ENCODE results near the gene MCAT.

The MCAT gene

DNA sequence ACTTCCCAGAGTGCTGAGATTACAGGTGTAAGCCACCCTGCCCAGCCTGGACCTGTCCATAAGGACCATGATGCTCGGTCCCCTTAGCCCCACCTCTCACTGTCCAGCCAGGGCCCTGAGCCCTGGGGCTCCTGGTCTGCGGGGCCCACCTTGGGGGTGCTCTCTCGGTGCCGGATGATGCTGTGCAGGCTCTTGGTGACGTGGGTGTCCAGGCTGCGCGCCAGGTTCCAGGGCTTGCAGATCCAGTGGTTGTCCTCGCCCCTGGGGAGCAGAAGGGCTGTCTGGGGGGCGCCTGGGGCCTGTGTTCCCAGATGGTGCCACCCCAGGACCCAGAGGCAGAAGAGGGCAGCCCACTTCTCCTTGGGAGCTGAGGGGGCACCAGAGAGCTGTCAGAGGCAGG, 30.4 kb upstream of the MCAT start:
- no peak for DNase-seq (ENCODE audit: low spot score)

DNA sequence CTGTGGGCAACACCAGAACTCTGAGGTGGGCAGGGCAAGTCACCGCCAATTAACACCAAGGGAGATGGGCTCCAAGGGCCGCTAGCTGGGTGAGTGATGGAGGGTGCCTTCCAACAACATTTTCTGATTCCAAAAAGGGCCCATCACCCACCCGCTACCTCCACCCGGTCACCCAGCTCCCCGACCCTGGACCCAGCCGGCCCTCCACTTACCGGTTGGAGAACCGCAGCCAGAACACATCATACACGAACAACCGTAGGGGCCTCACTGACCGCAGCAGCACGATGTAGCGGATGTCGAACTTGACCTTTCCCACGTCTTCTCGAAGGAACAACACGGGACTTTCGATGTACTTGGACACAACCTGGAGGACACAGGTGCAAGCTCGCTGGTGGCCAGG, 29.0 kb upstream of the MCAT start:
- no peak for DNase-seq (ENCODE audit: low spot score)

DNA sequence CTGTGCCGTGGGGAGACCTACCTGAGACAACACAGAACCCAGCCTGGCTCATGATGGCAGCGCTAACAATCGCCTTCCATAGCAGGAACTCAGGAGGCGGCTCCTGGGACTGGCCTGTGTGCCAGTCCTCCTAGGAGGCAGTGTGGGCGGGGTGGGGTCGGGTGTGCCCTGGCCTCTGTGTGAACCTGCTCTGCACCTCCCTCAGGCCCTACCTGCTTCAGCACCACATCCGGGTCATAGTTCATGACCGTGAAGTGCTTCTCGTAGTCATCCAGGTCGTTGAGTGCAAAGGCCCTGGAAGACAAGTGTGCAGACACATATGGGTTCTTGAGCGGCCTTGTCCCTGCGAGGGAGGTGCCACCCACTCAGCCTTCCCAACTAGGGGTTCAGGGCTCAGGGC, 28.4 kb upstream of the MCAT start:
- no peak for DNase-seq (ENCODE audit: low spot score)

DNA sequence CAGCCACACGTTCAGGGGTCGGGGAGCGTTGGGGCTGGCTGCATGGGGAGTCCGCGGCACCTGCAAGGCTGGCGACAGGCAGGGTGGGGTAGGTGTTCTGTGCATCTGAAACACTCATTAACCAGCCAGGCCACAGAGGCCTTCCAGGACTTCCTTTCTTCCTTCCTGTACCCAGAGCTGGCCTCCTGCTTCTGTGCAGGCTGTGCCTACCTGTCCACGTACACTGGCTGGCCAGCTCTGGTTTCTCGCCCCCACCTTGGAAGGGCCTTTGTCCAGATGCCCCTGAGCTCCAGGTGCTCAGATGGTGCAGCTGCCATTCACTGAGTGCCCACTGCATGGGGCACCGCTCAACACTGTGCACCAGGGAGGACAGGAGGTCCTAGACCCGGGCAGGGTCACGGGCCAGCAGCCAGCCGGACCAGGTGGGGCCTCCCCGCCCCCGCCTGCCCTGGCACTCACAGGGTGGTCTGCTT, 27.9 kb upstream of the MCAT start:
- DNase-seq (ENCODE audit: low spot score): no peak

DNA sequence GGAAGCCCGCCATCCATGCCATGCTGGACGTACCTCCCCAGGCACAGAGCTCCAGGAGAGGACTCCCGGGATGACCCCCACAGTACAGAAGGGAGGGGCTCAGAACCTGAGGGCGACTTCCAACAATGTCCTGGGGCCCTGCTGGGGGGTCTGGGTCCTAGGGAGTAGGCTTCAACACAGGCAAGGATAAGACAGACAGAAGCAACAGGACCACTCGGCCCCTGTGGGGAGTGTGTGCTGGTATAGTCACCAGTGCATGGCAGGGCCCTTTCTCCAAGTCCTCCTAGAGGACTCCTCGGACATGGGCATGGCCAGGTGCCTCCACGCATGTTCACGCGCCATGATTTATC, 26.9 kb upstream of the MCAT start:
- no peak for DNase-seq (ENCODE audit: low spot score)

DNA sequence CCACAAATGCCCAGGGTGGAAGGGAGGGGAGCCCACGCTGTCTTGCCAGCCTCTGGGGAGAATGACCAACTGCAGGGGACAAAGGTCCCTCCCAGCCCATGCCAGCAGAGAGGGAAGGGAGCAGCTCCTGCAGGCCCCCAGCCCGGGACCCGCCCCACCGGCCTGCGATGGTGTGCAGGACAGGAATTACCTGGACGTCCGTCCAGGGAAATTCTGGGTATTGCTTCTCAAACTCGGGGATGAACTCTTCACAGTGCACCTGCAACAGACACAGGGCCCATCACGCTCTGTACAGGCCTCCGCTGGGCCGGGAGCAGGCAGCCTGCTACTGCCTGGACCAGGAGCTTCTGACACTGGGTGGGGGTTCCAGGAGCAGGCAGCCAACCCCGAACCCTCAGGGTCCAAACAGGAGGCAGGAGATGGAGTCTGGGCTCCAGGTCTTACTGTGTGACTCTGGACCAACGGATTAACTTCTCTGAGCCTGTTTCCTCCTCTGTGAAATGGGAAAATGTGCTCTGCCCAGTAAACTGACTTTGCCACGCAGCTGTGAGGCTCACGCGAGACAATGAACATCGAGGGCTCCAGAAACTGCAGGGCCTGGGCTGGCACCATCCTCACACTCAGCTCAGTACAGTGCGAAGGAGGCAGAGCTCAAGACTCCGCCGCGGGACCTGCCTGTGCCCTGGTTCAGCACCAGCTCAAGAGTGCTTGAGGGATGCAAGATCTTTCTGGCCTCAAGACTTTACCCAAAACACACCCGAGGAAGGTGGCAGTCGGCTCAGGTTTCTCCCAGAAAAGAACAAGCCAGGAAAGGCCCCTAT, 26.3 kb upstream of the MCAT start:
- no peak for DNase-seq (ENCODE audit: low spot score)

DNA sequence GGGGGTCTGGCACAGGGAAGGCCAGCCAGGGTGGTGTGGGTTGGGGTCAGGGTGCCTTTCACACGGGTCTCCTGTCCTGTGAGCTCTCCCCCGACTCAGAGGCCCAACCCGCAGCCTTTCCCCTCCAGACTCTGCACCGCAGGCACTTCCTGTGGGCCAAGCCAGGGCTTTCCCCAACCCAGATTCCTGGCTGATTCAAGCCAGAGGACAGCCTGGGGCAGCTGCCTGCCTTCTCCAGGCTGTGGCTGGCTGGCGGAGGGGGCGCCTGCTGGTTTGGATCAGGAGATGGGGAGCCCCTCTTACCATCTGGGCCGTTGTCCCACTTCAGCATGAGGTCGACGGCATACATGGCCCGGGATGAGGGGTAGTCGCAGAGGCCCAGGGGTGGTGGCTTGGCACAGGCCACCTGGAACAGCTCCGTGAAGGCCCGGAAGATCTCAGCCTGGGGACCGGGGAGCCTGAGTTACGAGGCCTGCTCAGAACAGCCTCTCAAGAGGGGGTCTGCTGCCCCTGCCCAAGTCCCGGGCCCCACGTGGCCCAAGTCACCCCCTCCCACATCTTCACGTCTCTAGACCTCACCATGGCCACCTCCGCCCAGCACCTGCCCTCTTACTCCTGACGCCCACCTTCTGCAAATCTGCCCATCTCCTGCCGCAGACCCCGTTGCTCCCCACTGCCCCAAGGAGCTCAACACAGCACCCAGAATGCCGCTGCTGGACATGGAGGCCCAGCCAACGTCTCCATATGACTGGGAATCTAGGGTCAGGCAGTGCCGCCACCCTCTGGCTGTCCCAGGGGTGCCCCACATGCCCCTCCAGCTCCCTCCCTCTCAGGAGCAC, 25.5 kb upstream of the MCAT start:
- no peak for DNase-seq (ENCODE audit: low spot score)

DNA sequence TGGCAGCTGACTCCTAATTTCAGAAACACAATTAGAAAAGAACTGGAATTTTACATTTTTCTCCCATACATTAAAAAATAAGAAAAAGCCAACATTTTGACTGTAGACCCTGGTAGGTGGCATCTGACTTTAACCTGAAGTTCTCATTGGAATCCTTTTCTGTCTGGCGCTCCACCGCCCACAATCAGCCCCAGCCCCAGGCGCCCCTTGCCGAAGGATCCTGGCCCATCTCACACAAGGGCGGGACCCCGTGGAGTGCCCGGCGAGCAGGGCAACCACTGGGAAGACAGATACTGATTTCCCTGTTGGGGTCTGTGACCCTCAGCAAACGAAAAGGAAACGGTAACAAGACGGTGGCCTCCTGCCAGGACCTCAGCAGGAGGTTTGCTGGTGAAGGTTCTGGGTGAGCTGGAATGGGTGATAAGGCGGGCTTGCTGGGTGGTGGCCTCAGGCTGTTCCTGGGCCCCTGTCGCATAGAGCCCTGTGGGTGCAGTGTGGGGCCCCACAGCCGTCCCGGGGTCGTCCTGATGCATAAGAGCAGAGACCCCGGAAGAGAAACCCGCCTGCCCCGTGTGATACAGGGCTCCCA, 23.9 kb upstream of the MCAT start:
- no peak for DNase-seq (ENCODE audit: low spot score)

DNA sequence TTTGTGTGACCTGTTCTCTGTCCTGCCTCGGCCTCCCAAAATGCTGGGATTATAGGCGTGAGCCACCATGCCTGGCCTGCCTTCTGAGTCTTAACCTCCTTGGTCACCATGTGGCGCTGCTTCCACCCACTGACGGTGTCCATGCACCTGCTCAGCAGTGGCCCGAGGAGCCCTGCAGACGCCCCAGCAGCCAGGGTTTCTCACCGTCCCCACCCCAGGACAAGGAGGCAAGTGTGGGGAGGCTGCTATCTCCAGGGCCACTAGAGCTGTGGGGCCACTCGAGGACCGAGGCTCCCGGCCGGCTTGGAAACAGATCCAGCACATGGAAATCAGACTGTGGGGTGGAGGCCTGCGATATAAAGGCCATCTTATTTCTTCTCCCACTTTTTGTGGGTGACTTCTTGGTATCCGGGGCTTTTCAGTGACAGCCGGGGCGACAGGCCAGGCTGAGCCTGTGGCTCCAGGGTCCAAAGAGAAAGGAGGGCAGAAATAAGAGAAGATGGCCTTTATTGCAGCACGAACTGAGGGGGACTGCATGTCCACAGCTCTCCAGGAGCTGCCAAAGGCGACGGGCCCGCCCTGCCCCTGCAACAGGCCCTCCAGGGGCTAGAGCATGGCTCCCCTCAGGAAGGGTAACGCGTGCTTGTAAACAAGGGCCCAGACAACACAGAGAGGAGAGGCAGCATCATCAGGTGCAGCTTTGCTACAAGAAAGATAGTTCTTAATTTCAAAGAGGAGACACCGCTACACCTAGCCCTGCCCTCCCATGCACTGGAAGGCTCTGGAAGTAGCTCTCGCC, 23.1 kb upstream of the MCAT start:
- DNase-seq (ENCODE audit: low spot score): no peak

DNA sequence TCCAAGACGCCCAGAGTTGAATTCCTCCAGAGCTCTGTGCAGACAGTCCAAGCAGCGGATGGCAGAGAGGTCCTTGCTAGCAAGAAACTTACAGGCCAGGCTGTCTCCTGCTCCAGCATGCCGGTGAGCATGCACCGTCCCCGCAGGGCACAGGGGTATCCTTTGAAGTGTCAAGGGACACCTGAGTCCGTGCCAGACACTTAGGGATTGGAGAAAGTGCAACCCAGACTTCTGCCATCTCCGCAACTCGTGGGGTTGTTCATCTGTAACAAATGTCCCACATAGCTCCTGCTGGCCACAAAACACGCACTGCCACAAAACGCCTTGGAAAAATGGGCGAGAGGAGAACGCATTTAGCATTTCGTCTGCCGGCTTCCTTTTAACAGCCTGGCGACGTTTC, 21.4 kb upstream of the MCAT start:
- no peak for DNase-seq (ENCODE audit: low spot score)

DNA sequence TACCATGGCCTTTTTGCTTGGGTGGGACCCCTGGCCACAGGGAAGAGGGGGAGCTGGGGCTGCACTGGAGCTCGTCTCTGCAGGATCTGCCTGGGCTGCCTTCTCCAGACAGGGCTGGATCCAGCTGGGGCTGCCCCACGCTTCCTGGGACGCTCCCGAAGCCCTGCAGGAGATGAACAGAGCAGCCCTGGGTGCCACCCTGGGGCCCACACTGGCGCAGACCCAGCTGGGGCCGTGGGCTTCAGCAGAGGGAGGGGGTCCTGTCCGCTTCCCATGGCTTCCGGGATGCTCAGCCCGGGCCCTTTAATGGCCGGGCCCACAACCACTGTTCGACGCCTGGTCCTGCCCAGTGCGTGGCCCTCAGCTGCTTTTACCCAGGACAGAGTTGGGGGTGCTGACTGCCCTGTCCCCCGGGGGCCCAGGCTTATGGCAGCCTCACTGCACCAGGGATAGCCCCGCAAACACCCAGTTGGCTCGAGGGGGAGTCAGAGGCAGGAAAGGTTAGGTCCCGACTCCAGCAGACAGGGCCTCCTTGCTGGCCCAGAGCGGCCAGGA, 20.1 kb upstream of the MCAT start:
- DNase-seq (ENCODE audit: low spot score): no peak

DNA sequence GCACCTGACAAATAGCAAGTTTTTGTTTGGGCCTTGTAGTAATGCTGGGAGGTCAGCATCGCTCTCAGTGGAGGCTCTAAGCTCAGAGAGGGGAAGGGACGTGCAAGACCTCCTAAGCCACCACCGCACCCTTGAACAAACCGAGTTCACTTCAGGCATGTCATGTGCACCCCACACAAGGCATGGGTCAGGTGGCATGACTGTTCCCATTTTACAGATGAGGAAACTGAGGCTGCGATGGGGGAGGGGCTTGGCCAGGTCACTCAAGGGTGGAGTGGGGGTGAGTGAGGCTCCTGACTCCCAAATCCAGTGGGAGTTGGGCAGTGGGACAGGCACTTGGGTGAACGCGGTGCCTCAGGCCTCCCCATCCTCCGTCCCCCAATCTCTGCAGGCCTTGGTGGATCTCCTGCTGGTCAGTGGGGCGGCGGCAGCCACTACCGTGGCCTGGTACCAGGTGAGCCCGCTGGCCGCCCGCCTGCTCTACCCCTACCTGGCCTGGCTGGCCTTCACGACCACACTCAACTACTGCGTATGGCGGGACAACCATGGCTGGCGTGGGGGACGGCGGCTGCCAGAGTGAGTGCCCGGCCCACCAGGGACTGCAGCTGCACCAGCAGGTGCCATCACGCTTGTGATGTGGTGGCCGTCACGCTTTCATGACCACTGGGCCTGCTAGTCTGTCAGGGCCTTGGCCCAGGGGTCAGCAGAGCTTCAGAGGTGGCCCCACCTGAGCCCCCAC, 19.4 kb upstream of the MCAT start:
- no peak for DNase-seq (ENCODE audit: low spot score)

DNA sequence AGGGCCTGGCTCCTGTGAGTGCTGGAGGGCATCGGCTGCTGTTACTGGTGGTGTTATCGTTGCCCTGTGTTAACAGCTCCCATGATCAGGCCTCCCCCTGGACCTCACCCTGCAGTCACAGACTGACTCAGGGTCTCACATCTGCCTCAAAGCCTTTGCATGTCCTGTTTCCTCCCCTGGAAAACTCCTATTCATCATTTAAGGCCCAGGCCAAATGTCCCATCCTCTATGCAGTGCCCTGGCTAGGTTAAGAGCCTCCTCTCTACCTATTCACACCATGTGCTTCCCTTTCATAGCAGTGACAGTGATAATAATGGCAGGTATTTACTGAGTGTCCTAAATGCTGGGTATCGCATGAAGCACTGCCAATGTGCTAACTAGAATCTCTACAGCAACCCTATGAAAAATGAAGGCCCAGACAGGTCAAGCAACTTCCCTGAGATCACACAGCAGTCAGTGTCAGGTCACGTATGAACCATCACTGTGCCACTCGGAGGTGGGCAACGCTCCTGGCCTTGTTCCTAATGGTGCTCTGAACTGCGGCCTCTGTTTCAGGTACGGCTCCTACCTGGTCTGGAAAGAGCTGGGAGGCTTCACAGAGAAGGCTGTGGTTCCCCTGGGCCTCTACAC, 17.4 kb upstream of the MCAT start:
- no peak for DNase-seq (ENCODE audit: low spot score)

DNA sequence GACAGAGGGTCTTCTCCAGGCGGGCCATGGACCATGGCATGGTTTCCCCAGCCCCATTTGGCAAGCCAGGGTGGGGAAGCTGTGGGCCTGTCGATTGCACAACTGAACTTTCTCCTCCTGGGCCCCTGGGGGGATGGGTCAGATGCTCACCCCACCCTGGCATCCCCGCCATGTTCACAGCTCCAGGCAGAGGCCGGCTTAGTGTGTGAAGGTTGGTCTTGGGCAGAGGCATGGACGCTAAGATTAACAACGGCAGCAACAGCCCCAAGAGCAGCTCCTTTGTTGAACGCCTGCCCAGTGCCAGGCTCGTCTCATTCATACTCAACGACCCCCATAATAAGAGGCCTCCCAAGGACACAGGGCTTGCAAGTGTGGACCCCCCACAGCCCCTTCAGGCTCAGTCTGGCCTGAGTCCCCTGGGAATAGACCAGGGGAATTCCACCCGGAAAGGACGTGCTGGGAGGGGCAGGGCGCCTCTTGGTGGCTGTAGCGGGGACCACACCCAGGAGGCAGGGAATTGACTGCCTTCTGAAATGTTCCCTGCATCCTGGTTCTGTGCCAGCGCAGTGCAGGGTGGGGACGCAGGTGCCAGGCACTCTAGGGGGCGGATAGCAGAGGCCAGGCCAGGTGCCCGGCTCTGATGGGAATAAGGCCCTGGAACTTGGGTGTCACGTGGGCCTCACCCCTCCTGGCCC, 16.4 kb upstream of the MCAT start:
- DNase-seq (ENCODE audit: low spot score): peak; percentile 49

DNA sequence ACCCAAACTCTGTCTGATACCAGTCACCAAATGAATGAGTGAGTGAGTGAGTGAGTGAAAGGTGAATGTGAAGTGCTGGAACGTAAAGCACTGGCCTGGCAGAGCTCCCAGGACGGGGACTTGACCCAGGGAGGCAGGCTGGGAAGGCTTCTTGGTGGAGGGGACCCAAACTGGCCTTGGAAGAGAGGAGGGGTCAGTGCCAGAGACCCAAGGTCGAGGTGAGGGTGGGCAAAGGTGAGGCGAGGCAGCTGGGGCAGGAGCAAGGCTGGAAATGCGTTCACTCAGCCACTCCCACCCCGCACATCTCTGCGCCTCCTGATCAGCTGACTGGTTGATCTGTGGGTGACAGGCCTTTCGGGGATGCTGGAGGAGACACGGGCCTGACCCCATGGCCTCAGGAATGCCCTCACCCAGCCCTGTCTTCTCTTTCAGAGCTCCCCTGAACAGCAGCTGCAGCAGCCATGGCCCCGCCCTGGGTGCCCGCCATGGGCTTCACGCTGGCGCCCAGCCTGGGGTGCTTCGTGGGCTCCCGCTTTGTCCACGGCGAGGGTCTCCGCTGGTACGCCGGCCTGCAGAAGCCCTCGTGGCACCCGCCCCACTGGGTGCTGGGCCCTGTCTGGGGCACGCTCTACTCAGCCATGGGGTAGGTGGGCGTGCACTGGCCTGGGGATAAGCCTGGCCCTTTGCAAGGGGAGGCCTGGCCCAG, 15.7 kb upstream of the MCAT start:
- no peak for DNase-seq (ENCODE audit: low spot score)

DNA sequence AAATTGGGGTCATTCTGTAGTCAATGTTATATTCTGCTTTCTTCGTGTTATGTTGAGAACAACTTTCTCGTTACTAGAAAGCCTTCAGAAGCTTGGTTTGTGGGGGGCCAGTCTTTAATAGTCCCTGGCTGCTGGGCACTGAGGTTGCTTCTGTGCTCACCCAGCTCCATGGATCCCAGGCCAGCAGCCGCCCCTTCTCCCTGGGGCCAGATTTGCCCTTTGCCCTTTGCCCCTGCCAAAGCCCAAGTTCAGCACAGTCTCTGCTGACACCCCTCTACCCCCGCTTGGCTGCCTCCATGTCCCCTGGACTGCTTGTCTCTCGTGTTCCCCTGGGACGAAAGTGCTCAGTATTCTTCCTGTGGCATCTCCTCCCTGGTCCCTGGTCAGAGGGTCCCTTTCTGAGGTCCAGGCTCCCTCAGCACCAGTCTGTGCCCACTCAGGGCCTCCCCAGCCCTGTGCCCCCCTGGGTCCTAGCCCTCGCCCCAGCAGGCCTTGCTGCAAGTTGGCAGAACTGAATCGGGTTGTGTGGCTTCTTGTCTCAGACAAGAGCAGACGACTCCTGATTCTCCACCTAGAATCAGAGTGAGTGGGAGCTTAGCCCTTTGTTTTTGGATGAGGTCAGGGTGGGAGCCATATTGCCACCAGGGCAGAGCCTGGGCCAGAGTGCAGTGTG, 14.8 kb upstream of the MCAT start:
- no peak for DNase-seq (ENCODE audit: low spot score)

DNA sequence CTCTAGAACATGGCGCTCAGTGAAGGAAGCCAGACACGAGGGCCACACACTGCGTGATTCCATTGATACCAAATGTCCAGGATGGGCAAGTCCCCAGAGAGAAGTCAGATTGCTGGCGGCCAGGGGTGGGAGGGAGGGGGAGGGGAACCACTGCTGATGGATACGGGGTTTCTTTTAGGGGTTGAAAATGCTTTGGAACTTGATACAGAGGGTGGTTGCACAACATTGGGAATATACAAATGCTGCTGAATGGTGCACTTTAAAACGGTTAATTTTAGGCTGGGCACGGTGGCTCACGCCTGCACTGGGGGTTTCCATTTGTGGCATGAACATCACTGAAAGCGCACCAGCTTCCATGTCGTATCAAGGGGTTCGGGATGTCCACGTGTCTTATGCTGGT, 13.2 kb upstream of the MCAT start:
- DNase-seq (ENCODE audit: low spot score): no peak

DNA sequence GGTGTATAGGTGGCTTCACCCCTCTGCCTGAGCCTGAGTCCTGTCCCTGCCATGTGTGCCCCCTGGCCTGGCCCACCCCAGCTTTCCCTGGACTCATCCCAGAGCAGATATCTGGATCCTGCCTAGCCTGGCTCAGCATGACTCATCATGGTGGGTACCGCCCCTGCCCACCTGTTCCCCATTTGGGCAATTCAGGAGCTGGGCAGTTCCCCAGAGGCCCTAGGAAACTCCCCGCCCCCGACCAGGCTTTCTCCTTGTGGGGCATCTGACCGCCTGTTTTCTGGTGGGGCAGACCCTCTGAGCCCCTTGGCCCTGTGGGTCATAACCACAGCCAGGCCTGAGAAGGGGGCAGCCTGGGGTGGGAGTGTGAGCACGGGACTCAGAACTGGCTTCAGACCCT, 12.6 kb upstream of the MCAT start:
- DNase-seq (ENCODE audit: low spot score): no peak
